GM13976 (cell line): Measurements from ENCODE around the gene MX1.
A peak's percentile ranks its signal among the peaks of the same experiment; 100 is the strongest.

Experiments
- DNase-seq: peaks from one replicate; pipeline ENCODE4 v3.0.0; 2012; ENCODE audit warnings: low spot score
- CTCF ChIP-seq: IDR thresholded peaks from 2 replicates; pipeline ENCODE4 v1.5.1; 2012; ENCODE audit warnings: borderline replicate concordance, mild to moderate bottlenecking; ENCODE audit not compliant: insufficient read depth; ENCODE audit errors: extremely low read depth, missing control alignments, control extremely low read depth
- in situ Hi-C: fragments of 300-500 bp; cut with MboI; formaldehyde crosslinking; loops from one replicate; pipeline ENCODE4 v1.12.0; 2022; ENCODE audit warnings: low sequenced_read_pairs, mixed read lengths, inconsistent platforms; ENCODE audit not compliant: unreplicated experiment

The MX1 gene

GRCh38 chr21:41458121-41458520 is 32.1 kb downstream of the MX1 start:
- in situ Hi-C loops, result loop anchor here (25.0 kb wide), 1 partner anchor 171 kb away; no protein-coding TSS in a partner anchor
- no peak for DNase-seq
- TF ChIP-seq CTCF, result no peak

- no peak for TF ChIP-seq CTCF
- in situ Hi-C loops, result loop anchor here (25.0 kb wide), 1 partner anchor 171 kb away; no protein-coding TSS in a partner anchor
- no peak for DNase-seq
Observed at GRCh38 chr21:41458559-41458958, 32.5 kb downstream of the MX1 start.

- no peak for DNase-seq
- in situ Hi-C loops, result loop anchor here (25.0 kb wide), 1 partner anchor 173 kb away; no protein-coding TSS in a partner anchor
- TF ChIP-seq CTCF, result no peak
Observed at GRCh38 chr21:41459884-41460534, 34.0 kb downstream of the MX1 start.

GRCh38 chr21:41460578-41461527 is 34.8 kb downstream of the MX1 start:
- in situ Hi-C loops, result loop anchor here (25.0 kb wide), 1 partner anchor 174 kb away; no protein-coding TSS in a partner anchor
- peak; percentile 75 for TF ChIP-seq CTCF
- peak; percentile 83 for DNase-seq

- TF ChIP-seq CTCF, result no peak
- in situ Hi-C loops, result loop anchor here (25.0 kb wide), 1 partner anchor 178 kb away; no protein-coding TSS in a partner anchor
- DNase-seq, result no peak
Observed at GRCh38 chr21:41465176-41465781, 39.2 kb downstream of the MX1 start.

GRCh38 chr21:41466024-41466820 is 40.2 kb downstream of the MX1 start:
- no peak for TF ChIP-seq CTCF
- in situ Hi-C loops, result loop anchor here (25.0 kb wide), 1 partner anchor 179 kb away; no protein-coding TSS in a partner anchor
- DNase-seq, result no peak
